Endothelial cell of umbilical vein (primary cell): ENCODE data around the gene CCR2. TPM values are rescaled to one million over a fixed set of nuclear protein-coding genes. Genes with fewer than 3 reads are reported as not detected.

ENCODE experiments used
- BruUV-seq: library from RNA; stranded (reverse); fragments of 400-500 nt; replicated peaks from 2 replicates; lab custom pipeline; 2021; lab: Mats Ljungman, UMichigan
- CTCF ChIA-PET: fragments of 300-600, 350-600 bp; sonication (Branson Sonifier 250); formaldehyde crosslinking; loops from one replicate; lab custom pipeline; 2021; ENCODE audit warnings: antibody characterized with exemption, inconsistent platforms; lab: Charles Lee
- POLR2A ChIA-PET: fragments of 300-600, 350-600 bp; sonication (Branson Sonifier 250); formaldehyde crosslinking; loops from one replicate; lab custom pipeline; 2021; ENCODE audit warnings: antibody characterized with exemption, inconsistent platforms; lab: Charles Lee
- DNase-seq: peaks from one replicate; pipeline ENCODE4 v3.0.0-alpha.2; 2011; ENCODE audit warnings: low read depth, low spot score
- FAIRE-seq: peaks from 2 replicates; lab custom pipeline; 2011; peaks lifted over from hg19 to GRCh38; lab: Jason Lieb, UNC
- H2AFZ ChIP-seq: 2 replicates; pipeline ENCODE4 v1.6.0; 2012; ENCODE audit warnings: low read depth, low read length, control low read depth, inconsistent platforms
- H3K27ac ChIP-seq: 2 replicates; pipeline ENCODE4 v1.5.1; 2011; ENCODE audit warnings: low read depth, mild to moderate bottlenecking, control low read depth, low read length, moderate library complexity; ENCODE audit not compliant: insufficient read depth
- H3K27me3 ChIP-seq, 2 experiments: 2 replicates each; pipeline versions ENCODE4 v1.6.0 to v1.6.1; 2011; ENCODE audit warnings: low read length in 2 of 2, mixed read lengths in 1 of 2; ENCODE audit not compliant: control insufficient read depth in 2 of 2, insufficient read depth in 2 of 2
- H3K36me3 ChIP-seq, 2 experiments: 2 replicates in 1 of 2; 3 replicates in 1 of 2; pipeline ENCODE4 v1.5.1; 2011; ENCODE audit warnings: low read length in 2 of 2, mild to moderate bottlenecking in 1 of 2, moderate library complexity in 1 of 2; ENCODE audit not compliant: control insufficient read depth in 2 of 2, insufficient read depth in 2 of 2; ENCODE audit errors: extremely low read depth in 1 of 2
- H3K4me1 ChIP-seq: 3 replicates; pipeline ENCODE4 v1.5.1; 2011; ENCODE audit warnings: mild to moderate bottlenecking, low read length; ENCODE audit not compliant: control insufficient read depth, insufficient read depth; ENCODE audit errors: extremely low read depth
- H3K4me2 ChIP-seq: 2 replicates; pipeline ENCODE4 v1.6.1; 2011; ENCODE audit warnings: low read length, control low read depth, mixed read lengths; ENCODE audit not compliant: insufficient read depth
- H3K4me3 ChIP-seq, 3 experiments: fragments of 200-600 bp in 1 of 3; sonication (generic), shearing (Covaris generic) in 1 of 3; replicated peaks in 1 of 3; 2 replicates each; pipeline ENCODE4 v1.5.1; 2011 to 2016; ENCODE audit warnings: control low read depth in 3 of 3, low read length in 3 of 3, mild to moderate bottlenecking in 2 of 3, inconsistent platforms in 1 of 3, low read depth in 1 of 3, moderate library complexity in 1 of 3; ENCODE audit not compliant: insufficient read depth in 1 of 3
- H3K79me2 ChIP-seq: 2 replicates; pipeline ENCODE4 v1.6.0; 2012; ENCODE audit warnings: low read length, inconsistent platforms; ENCODE audit not compliant: control insufficient read depth, insufficient read depth
- H3K9ac ChIP-seq: replicated peaks from 2 replicates; pipeline ENCODE3; 2011; ENCODE audit warnings: low read length, control low read depth; ENCODE audit not compliant: insufficient read depth; ENCODE audit errors: extremely low read depth
- H3K9me1 ChIP-seq: replicated peaks from 3 replicates; pipeline ENCODE4 v1.6.0; 2011; ENCODE audit warnings: mild to moderate bottlenecking, low read length; ENCODE audit not compliant: control insufficient read depth, insufficient read depth; ENCODE audit errors: extremely low read depth
- H3K9me3 ChIP-seq: replicated peaks from 2 replicates; pipeline ENCODE4 v1.5.1; 2012; ENCODE audit warnings: low read length, inconsistent platforms; ENCODE audit not compliant: control insufficient read depth, insufficient read depth
- H4K20me1 ChIP-seq: replicated peaks from 2 replicates; pipeline ENCODE3; 2011; ENCODE audit warnings: mild to moderate bottlenecking, low read length; ENCODE audit not compliant: control insufficient read depth, insufficient read depth; ENCODE audit errors: extremely low read depth
- CTCF ChIP-seq, 2 donors: IDR thresholded peaks; 1 replicate in 1 of 2; 2 replicates in 1 of 2; pipeline ENCODE4 v1.5.1; 2011; ENCODE audit warnings: low read length in 2 of 2, mild to moderate bottlenecking in 2 of 2, moderate library complexity in 2 of 2, control low read depth in 1 of 2, inconsistent platforms in 1 of 2, low read depth in 1 of 2; ENCODE audit not compliant: insufficient read depth in 1 of 2; ENCODE audit errors: extremely low read depth in 1 of 2
- FOS ChIP-seq: IDR thresholded peaks from 2 replicates; pipeline ENCODE4 v1.6.1; 2011; ENCODE audit warnings: mild to moderate bottlenecking, low read length, moderate library complexity, borderline replicate concordance; ENCODE audit not compliant: insufficient read depth
- JUN ChIP-seq: IDR thresholded peaks from 2 replicates; pipeline ENCODE4 v1.6.1; 2011; ENCODE audit warnings: borderline replicate concordance, low read depth; ENCODE audit not compliant: insufficient read length, insufficient read depth
- MAX ChIP-seq: IDR thresholded peaks from 2 replicates; pipeline ENCODE4 v1.6.1; 2011; ENCODE audit not compliant: insufficient read depth, insufficient read length
- POLR2A ChIP-seq: IDR thresholded peaks from 2 replicates; pipeline ENCODE4 v1.6.1; 2012; ENCODE audit warnings: low read depth, mild to moderate bottlenecking, control low read depth, low read length
- POLR2AphosphoS5 ChIP-seq: IDR thresholded peaks from 2 replicates; pipeline ENCODE4 v1.6.1; 2012; ENCODE audit warnings: low read depth, mild to moderate bottlenecking, control low read depth, low read length, moderate library complexity; ENCODE audit not compliant: insufficient read depth
- dilution Hi-C: fragments of 300-500 bp; cut with MboI; formaldehyde crosslinking; loops from one replicate; pipeline ENCODE4 v1.15.0; 2019; ENCODE audit warnings: low sequenced_read_pairs; ENCODE audit not compliant: extremely low pct_ligation_motif_present
- intact Hi-C: fragments of 100-400 bp; cut with micrococcal nuclease; formaldehyde crosslinking; loops from one replicate; pipeline ENCODE4 v1.10.0; 2022
- polyA plus RNA-seq, 4 experiments: library from polyadenylated mRNA; depleted of rRNA in 3 of 4; stranded (reverse) in 3 of 4; unstranded in 1 of 4; fragments of >200 nt; gene quantifications; 2 replicates each; pipeline versions ENCODE4 v1.2.1 to v1.2.3, GENCODE V29; 2011 to 2012; ENCODE audit warnings: missing spikeins in 1 of 4
- total RNA-seq: library from RNA; stranded (reverse); gene quantifications from 2 replicates; pipeline ENCODE4 v1.2.3, GENCODE V29; 2021

The CCR2 gene
- total and polyA plus RNA-seq, 2 donors (not counting 3 experiments of a cell fraction or from before 2014, with no cell fraction given), result not detected

- no peaks in the 10 kb centered on the region for H3K9me1 ChIP-seq
- H3K9ac ChIP-seq, result peak overlapping the region; percentile 22
- H3K36me3 ChIP-seq, result no peaks in the 10 kb centered on the region
- H3K4me1 ChIP-seq, result peaks cover 40% of the 10 kb centered on the region
- POLR2A ChIA-PET, result no interaction called here
- peak overlapping the region; percentile 0 for H2AFZ ChIP-seq
- FAIRE-seq (no peak), DNase-seq (peak; percentile 59)
- peak overlapping the region; percentile 63 for H3K27ac ChIP-seq
- H3K79me2 ChIP-seq, result no peaks in the 10 kb centered on the region
- TF ChIP-seq CTCF (IDR thresholded peaks at IDR 0.05; ENCODE audit: extremely low read depth in 1 of 2, insufficient read depth in 1 of 2, low read depth in 1 of 2, low read length in 2 of 2), result no peak
- TF ChIP-seq MAX, result no peak
- no peak for TF ChIP-seq JUN
- TF ChIP-seq POLR2AphosphoS5, result no peak
- TF ChIP-seq FOS, result peak; percentile 27
- TF ChIP-seq POLR2A, result no peak
- no peak overlapping the region for H3K4me3 ChIP-seq
- CTCF ChIA-PET, result interaction anchor here (1.0 to 6.8 kb wide), 4 partner anchors 22 to 130 kb away, joined by 4 to 50 read pairs (median 12); no protein-coding TSS in a partner anchor
- H4K20me1 ChIP-seq, result no peaks in the 10 kb centered on the region
- BruUV-seq, result no TSS peak
- dilution Hi-C loops, result no loop called here
- intact Hi-C loops, result no loop called here
- H3K27me3 ChIP-seq, result no peaks in the 10 kb centered on the region
- H3K9me3 ChIP-seq, result no peaks in the 10 kb centered on the region
- H3K4me2 ChIP-seq, result peak overlapping the region; percentile 31
Measured at GRCh38 chr3:46406443-46406787, 52.5 kb downstream of the CCR2 start.
